HG02642 (cell line): ENCODE measurements around the gene IRF1.
A peak's percentile ranks its signal among the peaks of the same experiment; 100 is the strongest.
"Not testable (repeated sequence)": the region's sequence is repeated elsewhere in the genome, so short reads cannot be mapped to it uniquely, and the experiment has no call there.

Experiments used
- ATAC-seq: cut with Tn5 transposase; IDR thresholded peaks from one replicate; pipeline ENCODE4 v1.9.1; 2021; ENCODE audit warnings: mild to moderate bottlenecking; ENCODE audit not compliant: unreplicated experiment, poor library complexity

The IRF1 gene

GRCh38 chr5:132445930-132446329 lies 44.6 kb downstream of the IRF1 start:
- ATAC-seq: no peak

- no peak for ATAC-seq
Observed at GRCh38 chr5:132445640-132445923, 45.0 kb downstream of the IRF1 start.

GRCh38 chr5:132444841-132445639 lies 45.5 kb downstream of the IRF1 start:
- ATAC-seq: no peak

GRCh38 chr5:132444061-132444460 lies 46.5 kb downstream of the IRF1 start:
- no peak for ATAC-seq

- no peak for ATAC-seq
Observed at GRCh38 chr5:132439521-132440089, 51.0 kb downstream of the IRF1 start.

GRCh38 chr5:132438917-132439316 lies 51.7 kb downstream of the IRF1 start:
- ATAC-seq: no peak

- not testable (repeated sequence) for ATAC-seq
Observed at GRCh38 chr5:132438267-132438645, 52.3 kb downstream of the IRF1 start.

- ATAC-seq: peak; percentile 82
Observed at GRCh38 chr5:132437604-132438266, 52.8 kb downstream of the IRF1 start.

- ATAC-seq: no peak
Observed at GRCh38 chr5:132436936-132437335, 53.6 kb downstream of the IRF1 start.

- ATAC-seq: no peak
Observed at GRCh38 chr5:132435886-132436285, 54.7 kb downstream of the IRF1 start.

- ATAC-seq: no peak
Observed at GRCh38 chr5:132435447-132435846, 55.1 kb downstream of the IRF1 start.

GRCh38 chr5:132434416-132435286 lies 55.9 kb downstream of the IRF1 start:
- no peak for ATAC-seq

- no peak for ATAC-seq
Observed at GRCh38 chr5:132433141-132433540, 57.4 kb downstream of the IRF1 start.

GRCh38 chr5:132431632-132432031 lies 58.9 kb downstream of the IRF1 start:
- ATAC-seq: no peak
